Measurements from ENCODE around the gene PRKD1.

- TF ChIP-seq CTCF (conservative IDR thresholded peaks at IDR 0.05 in 1 of 2, IDR thresholded peaks at IDR 0.05 in 1 of 2; ENCODE audit: low read depth in 1 of 2, low read length in 2 of 2): no peak
- TF ChIP-seq EZH2 (IDR thresholded peaks at IDR 0.05; ENCODE audit: low read length, missing control alignments): no peak
These were observed 41.7 kb downstream of the PRKD1 start for GRCh38 chr14:29885988-29886387.
